CD1c-positive myeloid dendritic cell (primary cell): Measurements from ENCODE around the gene WASF2.
"Not testable (repeated sequence)": the region's sequence is repeated elsewhere in the genome, so short reads cannot be mapped to it uniquely, and the experiment has no call there.

Experiments
- DNase-seq: peaks from one replicate; pipeline ENCODE4 v3.0.0-alpha.2; 2016; ENCODE audit errors: extremely low spot score

WASF2 gene

GRCh38 chr1:27418326-27419185 is 71.4 kb downstream of the WASF2 start:
- no peak for DNase-seq

GRCh38 chr1:27417713-27418112 is 72.3 kb downstream of the WASF2 start:
- DNase-seq, result no peak

- DNase-seq, result peak; percentile 63
Observed at GRCh38 chr1:27416387-27417111, 73.4 kb downstream of the WASF2 start.

GRCh38 chr1:27414091-27414490 is 75.9 kb downstream of the WASF2 start:
- DNase-seq, result no peak

GRCh38 chr1:27413004-27413403 is 77.0 kb downstream of the WASF2 start:
- DNase-seq, result no peak

- DNase-seq, result no peak
Observed at GRCh38 chr1:27412502-27412901, 77.5 kb downstream of the WASF2 start.

GRCh38 chr1:27410709-27411108 is 79.3 kb downstream of the WASF2 start:
- DNase-seq, result no peak

GRCh38 chr1:27409669-27410068 is 80.3 kb downstream of the WASF2 start:
- DNase-seq, result no peak

GRCh38 chr1:27408151-27408550 is 81.8 kb downstream of the WASF2 start:
- no peak for DNase-seq

- DNase-seq, result not testable (repeated sequence)
Observed at GRCh38 chr1:27406791-27407190, 83.2 kb downstream of the WASF2 start.

GRCh38 chr1:27406362-27406680 is 83.6 kb downstream of the WASF2 start:
- no peak for DNase-seq

GRCh38 chr1:27405598-27406361 is 84.2 kb downstream of the WASF2 start:
- not testable (repeated sequence) for DNase-seq

GRCh38 chr1:27405074-27405473 is 84.9 kb downstream of the WASF2 start:
- DNase-seq, result no peak

- no peak for DNase-seq
Observed at GRCh38 chr1:27403931-27404330, 86.0 kb downstream of the WASF2 start.

- peak; percentile 50 for DNase-seq
Observed at GRCh38 chr1:27403065-27403726, 86.8 kb downstream of the WASF2 start.

- DNase-seq, result peak; percentile 74
Observed at GRCh38 chr1:27402349-27402754, 87.6 kb downstream of the WASF2 start.

GRCh38 chr1:27400963-27401341 is 89.0 kb downstream of the WASF2 start:
- DNase-seq, result no peak

- DNase-seq, result no peak
Observed at GRCh38 chr1:27400082-27400962, 89.6 kb downstream of the WASF2 start.

- DNase-seq, result no peak
Observed at GRCh38 chr1:27399251-27400025, 90.5 kb downstream of the WASF2 start.
